ENCODE results near the gene NUPR1. TPM values are rescaled to one million over a fixed set of nuclear protein-coding genes. Genes with fewer than 3 reads are reported as not detected.

NUPR1 gene, protein sequence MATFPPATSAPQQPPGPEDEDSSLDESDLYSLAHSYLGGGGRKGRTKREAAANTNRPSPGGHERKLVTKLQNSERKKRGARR
- 100 to 1,000 TPM in 2 of 8 experiments, 10 to 100 TPM in 2, under 1 TPM in 4; 0.05 to 108 (median 15.4) TPM for total RNA-seq

DNA sequence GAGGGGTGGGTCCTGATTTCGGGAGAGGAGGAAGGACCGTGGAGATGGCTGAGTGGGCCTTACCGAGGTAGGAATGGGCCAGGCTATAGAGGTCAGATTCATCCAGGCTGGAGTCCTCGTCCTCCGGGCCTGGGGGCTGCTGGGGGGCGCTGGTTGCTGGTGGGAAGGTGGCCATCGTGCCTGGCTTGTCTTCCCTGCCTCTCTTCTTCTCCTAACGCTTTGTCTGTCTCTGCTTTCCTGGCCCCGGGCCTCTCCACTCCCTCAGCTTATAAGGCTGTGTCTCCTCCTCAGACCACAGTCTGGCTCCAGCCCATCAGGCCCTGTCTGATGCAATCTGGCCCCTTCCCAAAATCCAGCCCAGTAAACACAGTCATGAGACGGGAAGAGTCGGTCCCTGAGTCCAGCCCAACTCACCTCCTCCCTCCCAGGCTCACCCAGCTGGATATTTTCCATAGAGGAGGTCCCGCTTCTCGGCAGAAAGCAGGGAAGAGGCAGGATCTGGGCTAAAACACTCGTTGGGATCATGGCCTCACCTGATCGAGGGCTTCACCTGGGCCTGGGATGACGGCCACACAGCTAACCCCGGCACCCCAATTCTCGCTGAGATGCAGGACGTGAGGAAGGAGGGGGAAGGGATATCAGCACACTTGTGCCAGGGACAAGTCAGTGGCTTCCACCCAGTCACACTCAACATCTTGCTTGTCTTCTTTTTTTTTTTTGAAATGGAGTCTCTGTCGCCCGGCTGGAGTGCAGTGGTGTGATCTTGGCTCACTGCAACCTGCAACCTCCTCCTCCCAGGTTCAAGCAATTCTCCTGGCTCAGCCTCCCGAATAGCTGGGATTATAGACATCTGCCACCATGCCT lies at the start of gene NUPR1:
Gene NUPR1, minus strand, starts transcription at position 242 of the 864 bp plus-strand sequence. Its CDS starts 67 bp downstream, at position 175.
- Histone ChIP-seq H3K4me1 (replicated peaks in 1 of 2) (no peaks in the 10 kb centered on the region), H3K4me3 (no peak within 1 kb of the TSS), H3K27ac (no peak within 1 kb of the TSS)
- in situ Hi-C loops (cut with MboI; ENCODE audit: low pct_unique_long_range_greater_than_20kb in 2 of 9, low sequenced_read_pairs in 9 of 9, unreplicated experiment in 9 of 9): no loop called here
- WGBS, 10 experiments: 16 to 87% (median 75%) methylated on average over 1 to 15 of the region's 22 CpGs; no CpG with 5 or more reads in 2 of the 10 experiments
- peak in 4 of 8 experiments; percentile 69 to 92 (median 86) for ATAC-seq (replicated peaks in 6 of 8)

DNA sequence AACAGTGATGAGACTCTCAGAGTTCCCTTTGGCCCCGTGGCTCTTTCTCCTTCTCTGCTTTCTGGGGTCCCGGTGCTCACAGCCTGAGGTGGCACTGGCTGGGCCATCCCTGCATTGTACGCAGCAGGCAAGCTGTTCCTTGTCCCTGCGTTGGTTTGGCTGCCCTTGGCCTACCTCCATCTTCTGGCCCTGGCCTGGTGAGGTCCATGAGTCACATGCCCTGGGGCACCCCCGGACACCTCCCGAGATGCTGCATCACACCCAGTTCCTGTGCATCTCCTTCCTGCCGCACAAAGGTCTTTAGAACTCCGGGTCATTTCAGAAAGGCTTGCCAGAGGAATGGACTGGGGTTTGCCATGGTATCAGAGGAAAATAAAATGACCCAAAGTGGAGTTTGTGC lies 48.6 kb upstream of the NUPR1 start:
- Histone ChIP-seq H3K4me1 (replicated peaks in 1 of 2) (no peaks in the 10 kb centered on the region), H3K27ac (no peak overlapping the region), H3K4me3 (no peak overlapping the region)
- 30 to 100% (median 79%) methylated on average over 1 to 7 of the region's 8 CpGs; no CpG with 5 or more reads in 2 of the 10 experiments for WGBS, 10 experiments
- in situ Hi-C loops (cut with MboI; ENCODE audit: low pct_unique_long_range_greater_than_20kb in 2 of 9, low sequenced_read_pairs in 9 of 9, unreplicated experiment in 9 of 9): no loop called here
- ATAC-seq (replicated peaks in 6 of 8): peak in 2 of 8 experiments; percentile 73 to 90

DNA sequence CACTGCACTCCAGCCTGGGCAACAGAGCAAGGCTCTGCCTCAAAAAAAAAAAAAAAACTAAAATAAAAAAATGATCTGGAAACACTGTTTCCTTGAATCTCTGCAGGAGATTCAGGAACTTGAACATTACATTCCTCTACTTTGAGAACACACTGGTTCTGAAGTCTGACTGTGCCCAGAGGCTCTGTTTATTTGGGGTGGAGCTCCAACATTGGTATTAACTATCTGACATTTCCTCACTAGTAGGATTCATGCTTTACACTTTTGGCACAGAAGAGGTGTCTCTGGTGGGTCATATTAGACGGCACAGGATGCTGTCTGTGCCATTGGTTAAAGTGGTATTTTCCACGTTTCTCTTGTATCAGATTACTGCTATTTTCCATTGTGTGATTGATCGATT lies 47.7 kb upstream of the NUPR1 start:
- in situ Hi-C loops (cut with MboI; ENCODE audit: low pct_unique_long_range_greater_than_20kb in 2 of 9, low sequenced_read_pairs in 9 of 9, unreplicated experiment in 9 of 9): no loop called here
- 77 to 86% (median 81%) methylated on average over 2 to 3 of the region's 3 CpGs; no CpG with 5 or more reads in 6 of the 10 experiments for WGBS, 10 experiments
- peak in 1 of 8 experiments; percentile 37 for ATAC-seq (replicated peaks in 6 of 8)

DNA sequence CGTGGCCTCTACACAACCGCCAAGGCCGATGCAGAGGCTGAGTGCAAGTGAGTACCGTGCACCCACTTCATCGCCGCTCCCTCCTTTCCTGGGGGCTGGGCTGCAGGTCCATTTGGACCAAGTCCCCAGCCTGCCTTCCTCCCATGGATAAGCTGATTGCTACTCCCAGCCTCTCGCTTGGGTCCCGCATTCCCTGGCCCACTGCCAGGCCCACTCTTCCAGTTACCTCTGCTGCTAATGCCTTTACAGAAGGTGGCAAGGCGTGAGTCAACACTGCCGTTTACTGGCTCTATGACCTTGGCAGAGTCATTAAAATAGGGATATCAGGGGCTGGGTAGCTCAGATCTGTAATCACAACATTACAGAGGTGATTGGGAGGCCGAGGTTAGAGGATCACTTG lies 46.9 kb upstream of the NUPR1 start:
- WGBS, 10 experiments: 60 to 100% (median 85%) methylated on average over 1 to 8 of the region's 11 CpGs; no CpG with 5 or more reads in 4 of the 10 experiments
- Histone ChIP-seq H3K27ac (no peak overlapping the region), H3K4me1 (replicated peaks in 1 of 2) (no peaks in the 10 kb centered on the region), H3K4me3 (no peak overlapping the region)
- ATAC-seq (replicated peaks in 6 of 8): no peak
- in situ Hi-C loops (cut with MboI; ENCODE audit: low pct_unique_long_range_greater_than_20kb in 2 of 9, low sequenced_read_pairs in 9 of 9, unreplicated experiment in 9 of 9): no loop called here

More for the DNA sequence above, 47.7 kb upstream of the NUPR1 start:
- Histone ChIP-seq H3K4me3 (no peak overlapping the region), H3K4me1 (replicated peaks in 1 of 2) (no peaks in the 10 kb centered on the region), H3K27ac (no peak overlapping the region)

DNA sequence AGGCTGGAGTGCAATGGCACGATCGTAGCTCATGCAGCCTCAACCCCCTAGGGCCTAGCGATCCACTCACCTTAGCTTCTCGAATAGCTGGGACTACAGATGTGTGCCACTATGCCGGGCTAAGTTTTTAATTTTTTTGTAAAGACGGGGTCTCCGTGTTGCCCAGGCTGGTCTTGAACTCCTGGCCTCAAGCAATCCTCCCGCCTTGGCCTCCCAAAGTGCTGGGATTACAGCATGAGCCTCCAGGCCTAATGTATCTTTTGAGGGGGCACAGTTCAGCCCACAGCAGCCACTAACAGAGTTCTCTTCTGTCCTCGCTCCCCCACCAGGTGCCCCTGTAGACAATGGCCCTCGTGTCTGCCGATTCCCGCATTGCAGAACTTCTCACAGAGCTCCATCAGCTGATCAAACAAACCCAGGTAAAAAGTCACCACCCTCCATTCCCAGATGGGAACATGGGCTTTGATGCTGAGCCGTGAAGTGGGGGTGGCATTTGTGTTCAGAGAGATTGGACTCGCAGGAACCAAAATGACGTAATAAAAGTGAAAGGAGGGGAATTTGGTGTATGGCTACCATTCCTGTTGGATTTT lies 42.0 kb upstream of the NUPR1 start:
- 84 to 100% (median 100%) methylated on average over 1 to 7 of the region's 15 CpGs; no CpG with 5 or more reads in 1 of the 10 experiments for WGBS, 10 experiments
- Histone ChIP-seq H3K27ac (no peak overlapping the region), H3K4me3 (no peak overlapping the region), H3K4me1 (replicated peaks in 1 of 2) (no peaks in the 10 kb centered on the region)
- ATAC-seq (replicated peaks in 6 of 8): no peak
- in situ Hi-C loops (cut with MboI; ENCODE audit: low pct_unique_long_range_greater_than_20kb in 2 of 9, low sequenced_read_pairs in 9 of 9, unreplicated experiment in 9 of 9): no loop called here

DNA sequence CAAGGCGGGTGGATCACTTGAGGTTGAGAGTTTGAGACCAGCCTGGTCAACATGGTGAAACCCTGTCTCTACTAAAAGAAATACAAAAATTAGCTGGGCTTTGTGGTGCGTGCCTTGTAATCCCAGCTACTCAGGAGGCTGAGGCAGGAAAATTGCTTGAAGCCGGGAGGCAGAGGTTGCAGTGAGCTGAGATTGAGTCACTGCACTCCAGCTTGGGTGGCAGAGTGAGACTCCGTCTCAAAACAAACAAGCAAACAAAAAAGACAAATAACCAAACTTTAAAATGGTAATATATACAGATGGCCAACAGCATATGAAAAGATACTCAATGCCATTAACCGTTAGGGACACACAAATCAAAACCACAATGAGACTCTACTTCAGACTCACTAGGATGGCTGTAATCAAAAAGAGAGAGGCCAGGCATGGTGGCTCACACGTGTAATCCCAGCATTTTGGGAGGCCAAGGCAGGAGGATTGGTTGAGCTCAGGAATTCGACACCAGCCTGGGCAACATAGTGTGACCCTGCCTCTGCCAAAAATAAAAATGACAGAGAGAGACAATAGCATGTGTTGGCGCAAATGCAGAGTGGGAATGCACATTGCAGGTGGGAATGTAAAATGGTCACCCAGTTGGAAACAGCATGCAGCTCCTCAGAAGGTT lies 36.8 kb upstream of the NUPR1 start:
- ATAC-seq (replicated peaks in 6 of 8): no peak
- H3K4me1 ChIP-seq (replicated peaks in 1 of 2): peaks cover 2 to 17% of the 10 kb centered on the region in 2 donors
- in situ Hi-C loops (cut with MboI; ENCODE audit: low pct_unique_long_range_greater_than_20kb in 2 of 9, low sequenced_read_pairs in 9 of 9, unreplicated experiment in 9 of 9): no loop called here
- no peak overlapping the region for H3K27ac ChIP-seq
- H3K4me3 ChIP-seq: no peak overlapping the region
- WGBS, 10 experiments: 60 to 100% (median 93%) methylated on average over 1 to 8 of the region's 8 CpGs

DNA sequence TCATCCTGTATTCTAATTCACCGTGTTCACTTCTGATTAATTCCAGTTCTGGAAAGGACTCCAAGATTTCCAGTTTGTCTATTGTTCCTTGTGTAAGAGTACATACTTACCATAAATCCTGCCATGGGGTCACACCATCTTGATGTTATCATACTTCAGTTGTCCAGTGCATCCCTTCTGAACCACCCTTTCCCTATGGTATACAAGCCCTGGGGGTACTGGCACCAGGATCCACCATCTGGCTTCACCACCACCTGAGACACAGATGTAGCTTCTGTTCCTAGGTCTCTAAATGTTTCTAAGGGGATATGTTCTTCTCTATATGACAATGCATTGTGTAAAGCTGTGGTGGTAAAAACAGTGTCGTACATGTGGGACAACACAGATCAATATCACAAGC lies 36.2 kb upstream of the NUPR1 start:
- WGBS, 10 experiments: 30 to 100% (median 92%) methylated on average over 1 to 2 of the region's 2 CpGs; no CpG with 5 or more reads in 4 of the 10 experiments
- H3K4me3 ChIP-seq: no peak overlapping the region
- H3K27ac ChIP-seq: no peak overlapping the region
- ATAC-seq (replicated peaks in 6 of 8): peak in 1 of 8 experiments; percentile 41
- H3K4me1 ChIP-seq (replicated peaks in 1 of 2): peaks cover 2 to 17% of the 10 kb centered on the region in 2 donors
- in situ Hi-C loops (cut with MboI; ENCODE audit: low pct_unique_long_range_greater_than_20kb in 2 of 9, low sequenced_read_pairs in 9 of 9, unreplicated experiment in 9 of 9): no loop called here

DNA sequence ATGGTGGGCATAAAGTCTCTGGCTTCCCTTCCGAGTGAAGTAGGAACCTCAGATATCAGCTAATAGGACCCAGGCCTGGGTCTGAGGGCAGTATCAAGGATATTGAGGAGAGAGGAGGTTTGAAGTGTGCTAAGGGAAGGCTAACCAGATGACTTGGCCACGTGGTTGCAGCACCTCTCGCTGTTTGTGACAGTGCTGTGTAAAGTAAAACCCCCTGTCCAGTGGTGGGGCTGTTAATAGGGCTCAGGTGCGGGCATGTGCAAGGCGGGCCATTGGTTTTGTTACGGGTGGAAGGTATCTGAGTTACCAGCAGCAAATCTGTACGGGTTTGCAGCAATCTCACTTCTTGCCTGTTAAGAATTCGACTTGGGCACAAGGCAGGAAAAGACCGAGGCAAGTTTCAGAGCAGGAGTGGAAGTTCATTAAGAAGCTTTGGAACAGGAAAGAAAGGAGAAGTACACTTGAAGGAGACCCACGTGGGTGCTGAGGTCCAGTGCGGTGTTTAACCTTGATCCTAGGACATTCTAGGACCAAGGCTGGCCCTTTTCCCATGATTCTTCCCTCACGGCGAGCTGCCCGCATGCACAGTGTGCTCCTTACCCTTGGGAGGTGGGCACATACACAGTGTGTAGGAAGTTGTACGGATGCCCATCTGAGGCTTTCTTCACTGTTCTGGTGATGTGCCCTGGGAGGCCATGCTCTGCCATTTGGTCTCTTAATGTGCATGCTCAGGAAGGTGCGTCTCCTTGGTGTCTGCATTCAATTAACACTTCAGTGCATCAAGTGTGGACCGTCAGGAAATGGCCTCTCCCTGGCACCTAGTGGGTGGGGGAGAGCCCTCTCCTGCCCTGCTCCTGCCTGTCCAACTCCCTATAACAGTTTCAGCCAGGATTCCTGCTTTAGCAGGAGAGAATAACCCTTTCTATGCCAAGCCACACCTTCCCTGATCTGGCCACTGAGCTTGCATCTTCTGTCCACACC lies 35.3 kb upstream of the NUPR1 start:
- Histone ChIP-seq H3K27ac (no peak overlapping the region), H3K4me1 (replicated peaks in 1 of 2) (peaks cover 2 to 17% of the 10 kb centered on the region in 2 donors), H3K4me3 (no peak overlapping the region)
- peak in 1 of 8 experiments; percentile 19 for ATAC-seq (replicated peaks in 6 of 8)
- 65 to 97% (median 85%) methylated on average over 2 to 15 of the region's 17 CpGs; no CpG with 5 or more reads in 2 of the 10 experiments for WGBS, 10 experiments
- in situ Hi-C loops (cut with MboI; ENCODE audit: low pct_unique_long_range_greater_than_20kb in 2 of 9, low sequenced_read_pairs in 9 of 9, unreplicated experiment in 9 of 9): no loop called here

DNA sequence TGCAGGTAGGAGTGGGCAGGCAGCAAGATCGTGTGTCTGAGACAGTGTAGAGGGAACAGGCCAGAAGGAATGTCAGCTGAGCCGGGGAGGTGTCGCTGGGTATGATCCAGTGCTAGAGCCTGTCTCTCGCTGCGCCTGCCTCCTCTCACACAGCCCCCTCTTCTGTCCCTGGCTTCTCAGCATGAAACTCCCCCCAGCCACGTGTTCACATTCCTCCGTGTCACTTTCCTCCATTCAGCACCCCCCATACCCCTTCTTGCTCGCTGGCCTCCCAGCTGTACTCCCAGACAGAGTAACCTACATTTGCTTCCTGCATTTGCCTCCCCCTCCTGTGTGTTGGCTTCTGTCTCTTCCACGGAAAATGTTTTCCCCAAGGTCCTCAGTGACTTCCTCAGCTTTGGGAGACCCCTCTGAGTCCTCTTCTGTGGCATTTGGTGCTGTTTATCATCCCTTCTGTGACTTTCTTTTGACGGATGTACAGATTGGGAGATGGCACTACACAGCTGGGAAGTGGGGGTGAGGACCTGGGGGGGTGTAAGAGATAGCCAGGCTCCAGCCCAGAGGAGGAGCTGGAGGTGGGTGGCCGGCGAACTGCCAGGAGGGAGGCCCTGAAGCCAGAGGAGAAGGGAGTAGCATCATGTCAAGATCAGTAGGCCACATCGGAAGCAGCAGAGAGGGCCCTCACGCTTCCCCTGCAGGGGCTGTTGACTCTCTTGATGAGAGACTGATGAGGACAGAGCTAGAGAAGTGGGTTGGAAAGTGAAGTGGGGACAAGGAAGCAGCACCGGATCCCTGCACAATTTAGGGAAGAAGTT lies 34.1 kb upstream of the NUPR1 start:
- in situ Hi-C loops (cut with MboI; ENCODE audit: low pct_unique_long_range_greater_than_20kb in 2 of 9, low sequenced_read_pairs in 9 of 9, unreplicated experiment in 9 of 9): no loop called here

DNA sequence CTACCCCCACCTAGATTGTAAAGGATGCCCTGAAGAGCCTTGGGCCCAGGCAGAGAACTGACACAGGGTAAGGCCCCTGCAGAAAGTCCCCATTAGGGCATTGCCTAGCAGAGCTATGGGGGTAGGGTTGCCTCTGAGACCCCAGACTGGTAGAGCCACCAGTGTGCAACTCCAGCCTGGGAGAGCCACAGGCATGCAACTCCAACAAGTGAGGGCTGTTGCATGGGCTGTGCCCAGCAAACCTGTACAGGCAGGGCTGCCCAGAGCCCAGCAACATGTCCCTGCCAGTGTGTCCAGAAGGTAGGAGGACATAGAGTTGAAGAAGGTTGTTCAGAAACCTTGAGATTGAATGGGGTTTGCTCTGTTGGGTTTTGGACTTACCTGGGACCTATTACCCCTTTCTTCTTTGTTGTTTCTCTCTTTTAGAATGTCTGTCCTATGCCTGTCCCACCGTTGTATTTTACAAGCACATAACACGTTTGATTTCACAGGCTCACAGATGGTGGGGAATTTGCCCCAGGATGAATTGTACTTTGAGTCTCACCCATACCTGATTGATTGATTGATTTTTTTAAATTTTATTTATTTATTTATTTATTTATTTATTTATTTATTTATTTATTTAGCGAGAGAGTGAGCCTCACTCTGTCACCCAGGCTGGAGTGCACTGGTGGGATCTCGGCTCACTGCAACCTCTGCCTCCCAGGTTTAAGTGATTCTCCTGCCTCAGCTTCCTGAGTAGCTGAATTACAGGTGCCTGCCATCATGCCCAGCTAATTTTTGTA lies 31.4 kb upstream of the NUPR1 start:
- H3K27ac ChIP-seq: no peak overlapping the region
- WGBS, 10 experiments: 94 to 100% (median 96%) methylated on average over 1 to 4 of the region's 4 CpGs; no CpG with 5 or more reads in 3 of the 10 experiments
- no peak for ATAC-seq (replicated peaks in 6 of 8)
- no peak overlapping the region for H3K4me3 ChIP-seq
- H3K4me1 ChIP-seq (replicated peaks in 1 of 2): peaks cover 2 to 17% of the 10 kb centered on the region in 2 donors
- in situ Hi-C loops (cut with MboI; ENCODE audit: low pct_unique_long_range_greater_than_20kb in 2 of 9, low sequenced_read_pairs in 9 of 9, unreplicated experiment in 9 of 9): no loop called here

More for the DNA sequence above, 34.1 kb upstream of the NUPR1 start:
- Histone ChIP-seq H3K27ac (no peak overlapping the region), H3K4me3 (no peak overlapping the region), H3K4me1 (replicated peaks in 1 of 2) (peaks cover 2 to 17% of the 10 kb centered on the region in 2 donors)
- ATAC-seq (replicated peaks in 6 of 8): peak in 7 of 8 experiments; percentile 49 to 95 (median 93)
- WGBS, 10 experiments: 20 to 63% (median 43%) methylated on average over 1 to 6 of the region's 15 CpGs; no CpG with 5 or more reads in 3 of the 10 experiments

DNA sequence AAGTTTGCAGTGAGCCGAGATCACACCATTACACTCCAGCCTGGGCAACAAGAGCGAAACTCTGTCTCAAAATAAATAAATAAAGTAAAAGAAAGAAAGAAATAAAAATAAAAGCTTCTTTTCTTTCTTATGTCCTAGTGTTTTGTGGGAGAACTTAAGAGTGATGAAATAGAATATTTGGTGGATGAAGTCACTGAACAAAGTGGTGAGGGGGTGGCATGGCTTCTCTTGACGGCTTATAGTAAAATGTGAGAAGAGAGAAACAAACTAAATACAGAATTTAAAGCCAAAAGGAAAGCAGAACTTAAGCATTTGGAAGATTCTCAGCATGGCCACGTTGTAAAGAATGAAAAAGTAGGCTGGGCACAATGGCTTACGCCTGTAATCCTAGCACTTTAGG lies 30.2 kb upstream of the NUPR1 start:
- in situ Hi-C loops (cut with MboI; ENCODE audit: low pct_unique_long_range_greater_than_20kb in 2 of 9, low sequenced_read_pairs in 9 of 9, unreplicated experiment in 9 of 9): no loop called here
- WGBS, 10 experiments: 76 to 100% (median 89%) methylated on average over 2 to 5 of the region's 5 CpGs
- no peak for ATAC-seq (replicated peaks in 6 of 8)

More for the DNA sequence above, 30.2 kb upstream of the NUPR1 start:
- Histone ChIP-seq H3K4me1 (replicated peaks in 1 of 2) (peaks cover 2 to 17% of the 10 kb centered on the region in 2 donors), H3K4me3 (no peak overlapping the region), H3K27ac (no peak overlapping the region)

Measured in motor neuron (in vitro differentiated cells).